Amniotic stem cell (primary cell): ENCODE data around the gene IGFL3.
"Not testable (repeated sequence)": the region's sequence is repeated elsewhere in the genome, so short reads cannot be mapped to it uniquely, and the experiment has no call there.

Experiments used
- DNase-seq: peaks from one replicate; lab custom pipeline; 2025; lab: John Stamatoyannopoulos, UW

Gene IGFL3

DNA sequence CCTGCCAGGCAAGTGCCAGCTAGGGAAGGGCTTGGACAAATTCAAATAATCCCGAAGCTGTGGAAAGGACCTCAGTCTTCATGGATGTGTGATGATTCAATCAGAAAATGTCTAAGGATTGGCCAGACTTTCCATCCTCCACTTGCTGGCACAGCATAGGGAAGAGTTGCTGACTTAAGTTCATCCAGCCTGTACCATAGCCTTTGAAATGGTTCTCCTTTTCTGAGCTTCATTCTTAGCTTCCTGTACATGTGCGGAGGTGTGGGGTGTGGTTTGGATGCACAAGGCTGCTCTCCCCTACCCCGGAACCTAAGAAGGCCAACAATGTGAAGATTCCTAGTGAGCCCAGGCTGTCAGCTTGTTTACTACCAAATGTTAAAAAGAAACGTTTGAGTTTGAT, 959 bp upstream of the IGFL3 start:
- no peak for DNase-seq

DNA sequence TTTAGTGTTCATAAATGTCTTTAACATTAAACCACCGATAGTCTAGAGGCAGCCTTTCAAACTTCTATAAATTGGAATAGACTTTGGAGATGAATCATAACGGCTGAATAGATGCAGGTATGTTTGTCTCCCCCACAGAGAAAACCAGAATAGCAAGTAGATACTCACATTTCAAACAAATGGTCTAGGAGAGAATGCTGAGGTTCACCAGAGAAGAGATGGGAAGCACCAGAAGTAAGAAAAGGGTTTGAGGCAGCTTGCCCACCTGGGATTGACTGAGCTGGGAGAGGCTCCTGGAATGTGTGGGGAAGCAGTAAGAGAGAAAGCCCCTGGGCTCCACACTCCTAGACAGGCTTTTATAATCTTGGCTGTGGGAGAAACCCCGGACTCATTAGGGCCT, 6.4 kb downstream of the IGFL3 start:
- DNase-seq: no peak

DNA sequence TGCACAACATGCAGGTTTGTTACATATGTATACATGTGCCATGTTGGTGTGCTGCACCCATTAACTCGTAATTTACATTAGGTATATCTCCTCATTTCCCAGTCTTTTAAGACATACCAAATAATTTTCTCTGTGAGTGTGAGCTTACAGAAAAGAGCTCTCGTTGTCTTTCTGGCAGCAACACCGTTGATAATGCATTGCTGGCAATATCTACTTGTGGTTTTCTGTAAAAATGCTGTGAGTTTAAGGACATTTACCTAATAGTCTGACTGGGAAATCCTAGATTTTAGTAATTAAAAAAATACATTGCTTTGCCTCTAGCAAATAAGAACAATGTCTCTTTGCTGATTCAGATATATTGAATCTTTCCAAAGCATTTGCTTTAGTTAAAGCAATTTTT, 8.4 kb downstream of the IGFL3 start:
- no peak for DNase-seq

DNA sequence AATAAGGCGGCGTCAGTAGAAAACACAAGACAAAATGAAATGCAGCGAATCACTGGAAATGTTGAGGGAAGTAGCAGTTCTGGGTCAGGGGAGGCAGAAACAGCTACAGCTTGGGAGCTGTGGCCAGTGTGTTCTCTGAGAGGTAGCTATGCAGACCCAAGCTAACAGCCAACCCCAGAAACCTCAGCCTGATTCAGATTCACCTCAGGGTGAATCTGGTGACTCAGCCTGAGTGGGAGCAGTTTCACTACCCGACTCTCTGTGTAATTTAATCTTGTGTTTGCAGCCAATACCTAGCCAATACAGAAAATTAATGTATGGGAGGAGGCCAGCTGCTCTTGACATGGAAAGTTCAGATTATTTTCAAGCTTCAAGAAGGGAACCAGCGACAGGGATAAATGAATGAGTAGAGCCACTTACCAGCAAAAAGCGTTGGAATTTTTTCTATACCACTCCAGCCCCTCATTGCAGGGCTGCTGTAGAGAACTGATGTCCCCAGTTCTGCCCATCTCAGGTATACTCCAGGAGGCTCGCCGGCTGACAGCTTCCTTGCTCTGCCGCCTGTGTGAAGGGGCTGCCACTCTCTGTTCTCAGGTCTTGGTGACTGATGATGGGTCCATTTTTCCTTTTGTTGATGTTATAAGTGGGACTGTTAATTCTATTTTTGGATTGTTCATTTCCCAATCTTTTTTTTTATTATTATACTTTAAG, 8.9 kb downstream of the IGFL3 start:
- DNase-seq: peak; percentile 62

DNA sequence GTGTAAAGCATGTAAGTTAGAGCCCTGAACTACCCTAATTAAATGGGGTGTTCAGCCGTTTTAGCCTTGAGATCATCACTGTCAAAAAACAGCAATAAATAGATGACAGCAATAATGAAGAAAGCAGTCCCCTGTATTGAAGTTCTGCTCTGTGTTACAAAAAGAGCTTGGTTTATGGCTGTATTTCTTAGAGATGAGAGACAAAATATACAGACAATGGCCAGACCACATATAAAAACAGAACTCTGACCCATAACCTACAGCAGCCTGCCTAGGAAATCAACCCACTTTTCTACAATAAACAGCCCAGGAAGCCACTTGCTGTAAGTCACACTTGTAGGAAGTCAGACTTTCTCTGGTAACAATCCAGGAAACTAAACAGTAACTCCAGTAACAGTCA, 10.8 kb downstream of the IGFL3 start:
- DNase-seq: no peak

DNA sequence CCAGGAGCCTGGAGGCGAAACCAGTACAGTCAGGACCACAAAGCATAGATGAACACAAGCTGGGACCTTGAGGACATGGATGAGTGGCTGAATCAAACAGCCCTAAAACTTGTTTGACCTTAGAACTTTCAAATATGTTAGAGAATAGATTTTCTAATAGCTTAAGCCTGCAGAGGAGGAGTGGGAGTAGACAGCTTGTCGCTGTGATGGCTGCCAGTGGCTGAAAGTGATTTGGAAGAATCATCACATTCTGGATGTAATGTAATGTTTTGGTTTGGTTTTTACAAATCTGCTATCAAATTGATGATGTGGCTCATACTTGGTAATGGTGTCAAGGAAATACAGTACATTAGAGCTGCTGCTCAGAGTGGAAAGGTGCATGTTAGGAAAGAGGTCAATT, 12.0 kb downstream of the IGFL3 start:
- no peak for DNase-seq

DNA sequence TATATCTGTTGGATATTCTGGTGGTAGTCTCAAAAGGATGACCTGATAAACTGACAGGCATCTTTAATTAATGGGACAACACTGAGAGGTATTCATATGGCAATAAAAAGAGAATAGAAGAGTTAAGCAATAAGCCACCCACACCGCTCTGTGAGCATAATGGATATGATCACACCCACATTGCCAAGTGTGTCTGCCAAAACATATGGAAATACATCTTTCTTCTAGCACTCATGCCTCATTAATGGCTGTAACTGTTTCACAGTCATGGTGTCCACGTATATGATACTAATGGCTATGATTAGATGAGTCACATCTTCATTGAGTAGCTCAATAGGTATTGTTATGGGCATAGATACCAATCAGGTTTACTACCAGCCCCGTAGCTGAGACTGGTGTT, 13.1 kb downstream of the IGFL3 start:
- no peak for DNase-seq

DNA sequence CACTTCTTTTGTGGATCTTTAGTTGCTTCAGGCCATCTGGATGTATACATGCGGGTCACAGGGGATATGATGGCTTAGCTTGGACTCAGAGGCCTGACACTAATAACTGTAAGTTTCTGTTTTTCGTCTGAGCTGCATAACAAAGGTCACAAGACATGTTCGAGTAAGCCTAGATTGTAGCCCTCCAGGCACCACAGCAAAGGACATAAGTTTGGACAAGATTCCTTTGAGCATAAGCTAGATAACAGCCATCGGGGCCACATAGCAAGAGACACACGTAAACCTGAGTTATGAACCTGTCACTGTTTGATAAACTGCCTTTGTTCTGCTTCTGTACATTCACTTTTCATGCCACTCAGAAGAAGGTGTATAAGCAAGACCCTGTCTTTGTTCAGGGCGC, 14.6 kb downstream of the IGFL3 start:
- DNase-seq: no peak

DNA sequence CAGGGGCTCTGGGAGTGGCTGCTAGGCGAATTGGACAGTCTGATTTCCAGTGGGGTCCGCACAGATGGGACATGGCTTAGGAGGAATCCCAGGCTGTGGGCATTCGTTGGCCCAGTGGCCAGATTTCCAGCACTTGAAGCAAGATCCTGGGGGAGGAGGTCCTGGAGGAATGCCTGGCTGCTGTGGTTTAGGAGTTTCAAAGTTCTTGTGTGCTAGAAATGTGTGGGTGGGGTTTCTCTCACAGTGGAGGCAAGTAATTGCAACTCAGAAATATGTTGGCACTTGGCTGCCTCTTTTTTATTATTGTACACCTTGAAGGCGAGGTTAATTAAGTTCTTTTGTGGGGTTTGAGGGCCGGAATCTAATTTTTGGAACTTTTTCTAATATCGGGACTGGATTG, 17.1 kb downstream of the IGFL3 start:
- no peak for DNase-seq

DNA sequence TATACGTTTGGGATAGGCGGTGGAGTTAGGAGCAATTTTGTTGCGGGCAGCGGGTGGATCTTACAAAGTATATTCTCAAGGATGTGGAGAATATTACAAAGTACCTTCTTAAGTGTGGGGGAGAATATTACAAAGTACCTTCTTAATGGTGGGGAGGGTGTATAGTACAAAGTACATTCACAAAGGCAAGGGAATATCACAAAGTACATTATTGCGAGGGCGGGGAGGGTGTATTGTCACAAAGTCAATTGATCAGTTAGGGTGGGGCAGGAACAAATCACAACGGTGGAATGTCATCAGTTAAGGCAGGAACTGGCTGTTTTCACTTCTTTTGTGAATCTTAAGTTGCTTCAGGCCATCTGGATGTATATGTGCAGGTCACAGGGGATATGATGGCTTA, 22.2 kb downstream of the IGFL3 start:
- DNase-seq: not testable (repeated sequence)

DNA sequence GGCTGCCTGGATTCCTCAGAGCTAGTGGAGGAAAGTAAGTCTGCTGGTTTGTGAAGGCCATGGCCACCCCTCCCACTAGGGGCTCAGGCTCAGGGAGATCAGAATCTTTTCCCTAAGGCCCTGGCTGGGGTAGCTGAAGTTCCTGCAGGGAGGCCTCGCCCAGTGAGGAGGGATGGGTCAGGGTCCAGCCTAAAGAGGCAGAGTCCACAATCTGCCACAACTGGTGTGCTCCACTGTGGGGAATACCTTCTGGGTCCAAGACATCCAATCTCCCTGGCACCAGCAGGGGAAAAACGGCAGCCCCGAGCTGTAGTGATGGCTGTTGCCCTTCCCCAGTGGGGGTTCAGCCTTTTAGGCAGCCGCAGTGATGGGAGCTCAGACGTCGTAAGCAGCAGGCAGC, 23.2 kb downstream of the IGFL3 start:
- DNase-seq: no peak

DNA sequence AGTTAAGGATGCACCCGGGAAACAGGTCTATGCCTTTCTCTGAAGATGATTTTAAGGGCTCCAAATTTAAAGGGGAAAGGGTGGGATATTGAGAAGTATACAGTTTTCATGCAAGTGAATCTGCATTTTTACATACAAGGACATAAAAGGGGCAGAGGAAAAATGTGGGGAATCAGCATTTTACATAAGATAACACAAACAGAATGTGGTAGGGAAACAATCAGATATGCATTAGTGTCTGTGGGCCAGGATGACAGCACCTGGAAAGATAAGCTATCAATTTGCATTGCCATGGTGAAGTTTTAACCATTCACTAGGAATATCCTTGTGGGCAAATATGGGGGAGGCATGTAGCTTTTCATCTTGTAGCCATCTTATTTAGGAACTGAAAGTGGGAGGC, 24.1 kb downstream of the IGFL3 start:
- no peak for DNase-seq

DNA sequence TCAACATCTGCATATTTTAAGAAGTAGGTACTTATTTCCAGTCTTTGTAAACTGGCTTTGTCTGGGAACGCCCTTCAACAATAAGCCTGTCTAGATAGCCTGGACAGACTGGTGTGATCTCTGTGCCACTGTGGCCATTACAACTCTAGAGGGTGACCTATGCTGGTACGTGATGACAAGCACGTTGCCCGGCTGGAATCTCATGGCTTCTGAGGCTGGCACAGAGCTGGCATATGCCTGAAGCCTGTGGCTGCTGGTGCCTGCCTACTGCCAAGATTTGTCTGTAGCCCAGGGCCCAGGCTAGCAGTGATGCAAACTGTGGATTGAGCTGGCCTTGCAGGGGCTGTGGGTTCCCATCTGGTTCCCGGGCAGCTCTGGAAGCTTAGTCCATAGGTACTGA, 34.0 kb downstream of the IGFL3 start:
- no peak for DNase-seq

DNA sequence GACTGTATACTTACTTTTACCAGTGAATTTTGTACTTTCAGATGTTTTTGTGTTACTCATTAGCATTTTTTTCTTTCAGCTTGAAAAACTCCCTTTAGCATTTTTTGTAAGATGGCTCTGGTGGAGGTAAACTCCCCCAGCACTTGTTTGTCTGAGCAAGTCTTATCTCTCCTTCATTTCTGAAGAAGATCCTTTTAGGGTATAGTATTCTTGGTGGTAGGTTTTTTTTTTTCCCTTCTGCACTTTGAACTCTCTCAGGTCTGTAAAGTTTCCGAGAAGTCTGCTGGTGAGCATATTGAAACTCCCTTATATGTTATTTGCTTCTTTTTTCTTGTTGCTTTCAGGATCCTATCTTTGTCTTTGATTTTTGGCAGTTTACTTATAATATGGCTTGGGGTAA, 35.1 kb downstream of the IGFL3 start:
- DNase-seq: no peak

DNA sequence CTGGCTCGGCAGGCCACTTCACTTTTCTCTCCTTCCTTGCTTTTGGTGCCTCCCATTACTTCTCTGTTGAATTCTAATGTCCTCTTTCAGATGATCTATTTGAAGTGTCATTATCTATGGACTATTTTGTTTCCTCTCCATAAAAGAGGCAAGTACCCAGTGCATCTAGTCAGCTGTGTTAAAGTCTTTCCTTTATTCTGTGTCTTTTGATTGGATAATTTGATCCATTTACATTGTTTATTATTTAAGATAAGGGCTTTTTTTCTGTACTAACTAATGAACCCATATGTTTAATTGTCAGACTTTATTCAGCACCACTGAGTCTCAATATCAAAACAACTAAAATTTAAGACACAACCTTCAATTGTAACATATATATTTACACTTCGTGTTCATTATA, 36.4 kb downstream of the IGFL3 start:
- no peak for DNase-seq

DNA sequence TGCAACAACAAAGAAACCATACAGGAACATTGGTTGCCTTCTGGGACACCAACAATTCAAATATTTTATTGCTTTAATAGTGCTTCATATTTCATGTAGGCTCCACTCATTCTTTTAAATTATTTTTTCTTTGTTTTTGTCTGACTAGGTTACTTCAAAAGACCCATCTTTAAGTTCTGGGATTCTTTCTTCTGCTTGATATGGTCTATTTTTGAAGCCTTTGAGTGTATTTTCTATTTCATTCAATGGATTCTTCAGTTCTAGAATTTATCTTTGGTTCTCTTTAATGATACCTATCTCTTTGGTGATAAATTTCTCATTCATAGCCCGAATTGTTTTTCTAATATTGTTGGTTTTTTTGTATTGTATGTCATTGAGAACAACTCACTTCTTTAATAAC, 38.6 kb downstream of the IGFL3 start:
- DNase-seq: no peak

DNA sequence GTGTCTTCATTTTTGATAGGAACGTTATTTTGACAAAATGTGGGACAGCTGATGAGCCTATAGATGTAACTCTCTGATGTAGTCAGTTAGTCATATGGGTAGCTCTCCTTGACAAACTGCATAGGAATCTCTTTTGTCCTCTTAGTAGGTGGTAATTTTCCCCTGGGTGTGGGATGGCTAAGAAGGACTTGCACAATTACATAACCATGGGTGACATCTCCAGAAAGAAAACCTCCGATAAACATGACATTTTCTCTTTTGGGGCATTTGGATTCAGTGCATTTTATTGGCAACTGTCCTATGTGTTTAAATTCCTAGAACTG, 41.8 kb downstream of the IGFL3 start:
- no peak for DNase-seq

DNA sequence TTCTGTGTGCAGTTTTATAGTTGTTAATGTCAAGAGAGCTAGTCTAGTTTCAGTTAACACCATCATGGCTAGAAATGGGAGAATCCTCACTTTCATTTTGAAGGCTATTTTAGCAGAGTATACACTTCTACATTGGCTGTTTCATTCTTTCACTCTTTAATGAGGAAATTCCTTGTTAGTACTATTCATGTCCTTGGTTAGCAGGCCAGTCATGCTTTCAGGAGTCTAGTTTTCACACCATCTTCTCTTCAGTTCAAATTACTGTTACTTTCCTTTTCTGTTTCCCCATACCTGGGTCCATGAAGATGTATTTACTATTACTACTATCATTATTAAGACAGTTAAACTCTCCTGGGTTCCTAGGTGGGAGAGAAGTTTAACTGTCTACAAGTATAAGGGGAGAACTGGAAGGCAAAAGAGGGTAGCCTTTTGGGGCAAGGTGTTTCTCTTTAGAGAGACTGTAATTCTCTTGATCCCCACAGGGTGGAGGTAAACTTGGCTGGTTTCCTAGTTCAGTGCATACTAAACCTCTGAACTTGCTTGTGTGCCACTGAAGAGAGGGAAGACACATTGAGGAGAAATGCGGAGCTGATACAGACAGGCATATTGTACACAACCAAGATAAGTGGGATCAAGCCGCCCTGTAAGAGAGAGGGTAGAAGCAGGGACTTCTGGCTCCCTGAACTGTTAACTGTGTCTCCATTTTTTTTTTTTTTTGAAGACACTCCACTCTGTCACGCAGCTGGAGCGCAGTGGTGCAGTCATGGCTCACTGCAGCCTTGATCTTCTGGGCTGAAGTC, 42.4 kb downstream of the IGFL3 start:
- DNase-seq: peak; percentile 20

DNA sequence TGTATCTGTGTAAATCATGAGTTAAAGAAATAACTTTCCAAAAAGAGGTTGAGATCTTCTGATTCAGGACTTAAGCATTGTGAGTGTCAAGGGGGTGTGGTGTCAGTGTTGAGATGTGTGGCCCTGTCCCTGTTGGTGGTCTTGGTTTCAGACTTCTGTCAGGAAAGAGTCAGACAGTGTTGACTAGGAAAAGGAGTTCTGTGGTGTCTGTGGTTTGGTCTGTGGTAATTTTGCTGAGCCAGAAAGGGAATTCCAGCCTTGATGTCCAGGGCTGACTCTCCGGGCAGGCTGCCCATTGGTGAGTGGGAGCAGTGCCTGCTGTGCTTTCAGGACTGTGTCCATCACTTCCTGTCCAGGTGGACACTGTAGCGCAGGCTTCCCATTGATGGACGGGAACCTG, 43.9 kb downstream of the IGFL3 start:
- DNase-seq: no peak

DNA sequence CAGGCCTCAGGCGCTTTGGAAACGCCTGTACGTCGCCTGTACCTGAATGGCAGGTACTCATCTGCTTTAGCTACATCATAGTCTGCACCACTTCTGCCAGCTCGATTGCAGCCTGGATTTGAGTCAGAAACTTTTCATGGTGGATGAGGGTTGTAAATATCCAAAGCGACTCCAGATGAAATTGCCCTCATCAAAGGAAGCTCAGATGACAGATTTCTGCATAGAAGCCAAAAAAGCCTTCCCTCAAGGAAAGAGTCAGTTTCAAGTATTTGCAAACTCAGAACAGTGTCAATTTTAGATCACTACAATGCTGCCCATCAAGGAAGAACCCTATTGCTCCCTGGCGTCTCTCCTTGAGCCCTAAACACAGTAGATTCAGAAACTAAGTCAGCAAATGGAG, 44.9 kb downstream of the IGFL3 start:
- no peak for DNase-seq

DNA sequence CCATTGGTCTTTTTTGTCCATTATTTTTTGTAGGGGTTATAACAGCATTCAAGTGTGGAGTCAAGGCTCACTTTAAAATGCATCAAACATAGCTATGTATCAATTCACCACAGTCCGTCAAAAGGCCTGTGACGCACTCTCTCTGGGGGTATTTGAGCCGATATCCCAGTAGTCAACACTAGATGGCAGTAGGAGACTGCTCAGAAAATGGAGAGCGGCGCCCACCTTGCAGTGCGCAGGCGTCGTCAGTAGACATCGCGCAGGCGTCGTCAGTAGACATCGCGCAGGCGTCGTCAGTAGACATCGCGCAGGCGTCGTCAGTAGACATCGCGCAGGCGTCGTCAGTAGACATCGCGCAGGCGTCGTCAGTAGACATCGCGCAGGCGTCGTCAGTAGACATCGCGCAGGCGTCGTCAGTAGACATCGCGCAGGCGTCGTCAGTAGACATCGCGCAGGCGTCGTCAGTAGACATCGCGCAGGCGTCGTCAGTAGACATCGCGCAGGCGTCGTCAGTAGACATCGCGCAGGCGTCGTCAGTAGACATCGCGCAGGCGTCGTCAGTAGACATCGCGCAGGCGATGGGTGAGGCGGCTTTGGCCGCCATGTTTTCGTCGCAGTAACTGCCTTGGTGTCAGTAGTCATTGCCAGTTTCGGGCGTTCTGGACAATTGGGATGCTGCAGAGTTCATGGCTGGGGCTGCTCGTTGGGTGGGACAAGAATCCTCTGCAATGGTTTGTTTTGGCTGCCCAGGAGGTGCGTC, 45.7 kb downstream of the IGFL3 start:
- not testable (repeated sequence) for DNase-seq

DNA sequence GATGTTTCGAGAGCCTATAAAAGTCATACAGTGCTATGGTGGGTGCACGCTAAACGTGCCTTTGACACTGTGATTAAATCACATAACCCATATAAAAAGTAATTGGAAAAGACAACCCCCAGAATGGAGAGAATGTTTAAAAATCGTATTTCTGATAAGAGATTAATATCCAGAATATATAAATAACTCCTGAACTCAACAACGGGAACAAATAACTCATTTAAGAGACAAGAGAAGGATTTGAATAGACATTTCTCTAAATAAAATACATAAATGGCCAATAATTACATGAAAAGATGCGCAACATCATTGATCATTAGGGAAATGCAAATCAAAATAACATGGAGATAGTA, 46.7 kb downstream of the IGFL3 start:
- DNase-seq: no peak
